H1 (cell line): ENCODE measurements around the gene SERPINB13. TPM values are rescaled to one million over a fixed set of nuclear protein-coding genes. Genes with fewer than 3 reads are reported as not detected.

Experiments
- CTCF ChIA-PET: fragments of 300-600 bp; sonication (Branson Sonifier 250); formaldehyde crosslinking; loops from one replicate; lab custom pipeline; 2021; ENCODE audit not compliant: partially characterized antibody; lab: Charles Lee
- POLR2A ChIA-PET: fragments of 300-600 bp; sonication (Branson Sonifier 250); formaldehyde crosslinking; loops from one replicate; lab custom pipeline; 2021; ENCODE audit warnings: inconsistent platforms; ENCODE audit not compliant: partially characterized antibody; lab: Charles Lee
- DNase-seq, 2 experiments: peaks; one replicate each; pipeline versions ENCODE4 v3.0.0 to v3.0.0-alpha.2; 2010 to 2022; ENCODE audit warnings: low spot score in 2 of 2, low read depth in 1 of 2, mixed read lengths in 1 of 2
- FAIRE-seq: peaks from 2 replicates; lab custom pipeline; 2011; peaks lifted over from hg19 to GRCh38; lab: Jason Lieb, UNC
- H2AFZ ChIP-seq: 2 replicates; pipeline ENCODE4 v1.8.1; 2012; ENCODE audit warnings: low read length, inconsistent platforms
- H2AK5ac ChIP-seq: 2 replicates; pipeline ENCODE4 v1.6.1; 2013; ENCODE audit warnings: low read depth, low read length
- H2BK120ac ChIP-seq: replicated peaks from 2 replicates; pipeline ENCODE3; 2013; ENCODE audit warnings: low read depth, low read length, inconsistent platforms
- H2BK12ac ChIP-seq: 2 replicates; pipeline ENCODE4 v1.6.1; 2013; ENCODE audit warnings: low read depth, low read length
- H2BK15ac ChIP-seq: 2 replicates; pipeline ENCODE4 v1.6.1; 2013; ENCODE audit warnings: low read length
- H2BK20ac ChIP-seq: 2 replicates; pipeline ENCODE4 v1.6.1; 2013; ENCODE audit warnings: low read length
- H2BK5ac ChIP-seq: 2 replicates; pipeline ENCODE4 v1.6.1; 2013; ENCODE audit warnings: low read depth, low read length
- H3K14ac ChIP-seq: 2 replicates; pipeline ENCODE4 v1.6.1; 2013; ENCODE audit warnings: inconsistent platforms; ENCODE audit not compliant: insufficient read length
- H3K18ac ChIP-seq: 2 replicates; pipeline ENCODE4 v1.6.1; 2013; ENCODE audit warnings: low read length; ENCODE audit errors: extremely low read depth
- H3K23ac ChIP-seq: 2 replicates; pipeline ENCODE4 v1.6.1; 2013; ENCODE audit warnings: inconsistent platforms; ENCODE audit not compliant: insufficient read length
- H3K23me2 ChIP-seq: 2 replicates; pipeline ENCODE4 v1.6.1; 2013; ENCODE audit warnings: low read depth, low read length
- H3K27ac ChIP-seq: 2 replicates; pipeline ENCODE4 v1.6.1; 2011; ENCODE audit warnings: low read depth, low read length, inconsistent platforms
- H3K27me3 ChIP-seq, 4 experiments: replicated peaks in 1 of 4; 1 replicate in 1 of 4; 2 replicates in 3 of 4; pipeline versions ENCODE4 v1.6.1 to v1.8.1; 2011 to 2013; ENCODE audit warnings: low read length in 3 of 4, mild to moderate bottlenecking in 3 of 4, inconsistent platforms in 2 of 4, mixed read lengths in 2 of 4, moderate library complexity in 1 of 4; ENCODE audit not compliant: control insufficient read depth in 3 of 4, insufficient read depth in 3 of 4; ENCODE audit errors: extremely low read depth in 1 of 4
- H3K36me3 ChIP-seq, 4 experiments: 2 replicates each; pipeline versions ENCODE4 v1.6.1 to v1.8.1; 2011 to 2013; ENCODE audit warnings: mild to moderate bottlenecking in 4 of 4, low read length in 3 of 4, moderate library complexity in 2 of 4, control low read depth in 1 of 4, inconsistent platforms in 1 of 4; ENCODE audit not compliant: insufficient read depth in 4 of 4, control insufficient read depth in 2 of 4
- H3K4ac ChIP-seq: replicated peaks from 2 replicates; pipeline ENCODE3; 2013; ENCODE audit warnings: low read length, low read depth, mixed read lengths, inconsistent platforms; ENCODE audit not compliant: insufficient read length
- H3K4me1 ChIP-seq, 4 experiments: replicated peaks in 1 of 4; 1 replicate in 1 of 4; 2 replicates in 3 of 4; pipeline versions ENCODE4 v1.6.1 to v1.8.1; 2011 to 2013; ENCODE audit warnings: low read length in 3 of 4, inconsistent platforms in 2 of 4, mixed read lengths in 1 of 4; ENCODE audit not compliant: insufficient read depth in 4 of 4, control insufficient read depth in 3 of 4
- H3K4me2 ChIP-seq, 2 experiments: 2 replicates each; pipeline versions ENCODE4 v1.6.1 to v1.8.1; 2011 to 2013; ENCODE audit warnings: low read depth in 2 of 2, low read length in 2 of 2, control low read depth in 1 of 2, inconsistent platforms in 1 of 2, mild to moderate bottlenecking in 1 of 2; ENCODE audit not compliant: insufficient read depth in 1 of 2
- H3K4me3 ChIP-seq, 4 experiments: fragments of 200-600, 300-600 bp in 1 of 4; sonication (generic), shearing (Covaris generic), sonication (Bioruptor Twin) in 1 of 4; 2 replicates each; pipeline versions ENCODE4 v1.5.1 to v1.8.1; 2011 to 2016; ENCODE audit warnings: low read length in 4 of 4, low read depth in 3 of 4, control low read depth in 2 of 4, inconsistent platforms in 2 of 4, mild to moderate bottlenecking in 2 of 4, mixed read lengths in 1 of 4, moderate library complexity in 1 of 4; ENCODE audit not compliant: insufficient read depth in 2 of 4; ENCODE audit errors: extremely low read depth in 1 of 4
- H3K56ac ChIP-seq: replicated peaks from 2 replicates; pipeline ENCODE3; 2013; ENCODE audit warnings: low read depth, mild to moderate bottlenecking, mixed read lengths, low read length, inconsistent platforms; ENCODE audit not compliant: insufficient read length
- H3K79me1 ChIP-seq: 2 replicates; pipeline ENCODE4 v1.6.1; 2013; ENCODE audit warnings: low read depth, low read length, control low read depth
- H3K79me2 ChIP-seq, 2 experiments: 2 replicates each; pipeline versions ENCODE4 v1.6.1 to v1.8.1; 2012 to 2013; ENCODE audit warnings: low read length in 2 of 2, mild to moderate bottlenecking in 2 of 2, inconsistent platforms in 1 of 2; ENCODE audit not compliant: insufficient read depth in 2 of 2, control insufficient read depth in 1 of 2
- H3K9ac ChIP-seq, 4 experiments: replicated peaks in 1 of 4; 1 replicate in 1 of 4; 2 replicates in 3 of 4; pipeline versions ENCODE4 v1.6.1 to v1.8.1; 2011 to 2013; ENCODE audit warnings: low read depth in 3 of 4, low read length in 3 of 4, control low read depth in 2 of 4, mild to moderate bottlenecking in 2 of 4, moderate library complexity in 2 of 4, inconsistent platforms in 1 of 4; ENCODE audit errors: extremely low read depth in 1 of 4
- H3K9me3 ChIP-seq, 2 experiments: 2 replicates each; pipeline versions ENCODE4 v1.6.1 to v1.8.1; 2012 to 2013; ENCODE audit warnings: mild to moderate bottlenecking in 2 of 2, moderate library complexity in 2 of 2, control low read depth in 1 of 2, inconsistent platforms in 1 of 2, low read depth in 1 of 2, low read length in 1 of 2, mixed read lengths in 1 of 2; ENCODE audit not compliant: insufficient read depth in 2 of 2
- H4K20me1 ChIP-seq, 2 experiments: replicated peaks in 1 of 2; 2 replicates each; pipeline versions ENCODE3 to v1.8.1; 2011 to 2013; ENCODE audit warnings: inconsistent platforms in 2 of 2, low read length in 2 of 2, mild to moderate bottlenecking in 1 of 2; ENCODE audit not compliant: insufficient read depth in 2 of 2, control insufficient read depth in 1 of 2
- H4K5ac ChIP-seq: 2 replicates; pipeline ENCODE4 v1.6.1; 2013; ENCODE audit warnings: low read length, low read depth, mixed read lengths, inconsistent platforms; ENCODE audit not compliant: insufficient read length
- H4K8ac ChIP-seq: 2 replicates; pipeline ENCODE4 v1.8.0; 2013; ENCODE audit warnings: mild to moderate bottlenecking, moderate library complexity, low read length, inconsistent platforms; ENCODE audit not compliant: insufficient read depth; ENCODE audit errors: extremely low read depth
- H4K91ac ChIP-seq: replicated peaks from 2 replicates; pipeline ENCODE3; 2013; ENCODE audit warnings: low read length, mixed read lengths, inconsistent platforms; ENCODE audit not compliant: insufficient read length
- CEBPB ChIP-seq: IDR thresholded peaks from 2 replicates; pipeline ENCODE4 v1.6.1; 2012; ENCODE audit warnings: low read depth, low read length
- CHD1 ChIP-seq: IDR thresholded peaks from 2 replicates; pipeline ENCODE4 v1.6.1; 2012; ENCODE audit warnings: low read depth, low read length, improper control_type of control experiment
- EGR1 ChIP-seq: IDR thresholded peaks from 2 replicates; pipeline ENCODE4 v1.6.1; 2011; ENCODE audit warnings: low read depth, low read length, borderline replicate concordance
- FOSL1 ChIP-seq: IDR thresholded peaks from 2 replicates; pipeline ENCODE4 v1.6.1; 2011; ENCODE audit warnings: mild to moderate bottlenecking, low read depth, low read length, moderate library complexity; ENCODE audit not compliant: insufficient read depth
- RAD21 ChIP-seq, 2 experiments: IDR thresholded peaks in 1 of 2; conservative IDR thresholded peaks in 1 of 2; 2 replicates each; pipeline ENCODE4 v1.6.1; 2011; ENCODE audit warnings: low read depth in 2 of 2, low read length in 2 of 2, improper control_type of control experiment in 1 of 2, inconsistent platforms in 1 of 2, mild to moderate bottlenecking in 1 of 2, moderate library complexity in 1 of 2
- WGBS, 2 experiments: shearing (Covaris generic) in 1 of 2; methylation state at CpG; one replicate each; pipeline versions ENCODE4 v1.1.6 to v1.1.7; 2013 to 2015; ENCODE audit warnings: low lambda C conversion rate in 2 of 2, mixed read lengths in 2 of 2, inconsistent platforms in 1 of 2, low coverage in 1 of 2, missing lambda C conversion rate in 1 of 2; ENCODE audit not compliant: insufficient replicate concordance in 2 of 2, insufficient coverage in 1 of 2, insufficient read length in 1 of 2; ENCODE audit errors: extremely low coverage in 1 of 2, missing lambda C conversion rate in 1 of 2; 5-methylcytosine and 5-hydroxymethylcytosine counted together
- polyA plus RNA-seq, 7 experiments: library from polyadenylated mRNA; depleted of rRNA in 3 of 7; stranded (reverse) in 5 of 7; unstranded in 2 of 7; fragments of >200 nt in 5 of 7; fragments of 200-250 nt in 2 of 7; gene quantifications; 1 replicate in 5 of 7; 2 replicates in 1 of 7; 4 replicates in 1 of 7; pipeline versions ENCODE4 v1.2.1 to v1.2.3, GENCODE V29; 2011 to 2013; ENCODE audit warnings: missing spikeins in 2 of 7, mixed read lengths in 2 of 7
- total RNA-seq: library from RNA; stranded (reverse); fragmentation: NEBNext Ultra II Directional; extraction: Animal tissue kit (Norgen Biotek cat#: 25700); gene quantifications from 2 replicates; pipeline ENCODE4 v1.2.1, GENCODE V29; 2021
- TF ChIP-seq, protein P1 (sequence below), 3 experiments: IDR thresholded peaks; 1 replicate in 2 of 3; 2 replicates in 1 of 3; pipeline versions ENCODE4 v1.5.1 to v1.6.1; 2011; ENCODE audit warnings: low read length in 3 of 3, mild to moderate bottlenecking in 3 of 3, inconsistent platforms in 2 of 3, low read depth in 1 of 3, moderate library complexity in 1 of 3; ENCODE audit not compliant: insufficient read depth in 1 of 3; ENCODE audit errors: control extremely low read depth in 1 of 3
- TF ChIP-seq, protein P2 (sequence below): IDR thresholded peaks from 2 replicates; pipeline ENCODE4 v1.6.1; 2012; ENCODE audit warnings: inconsistent platforms

SERPINB13 gene
- total and polyA plus RNA-seq, 2 of the 8 experiments (the other 6 are each of a cell fraction or from before 2014, with no cell fraction given): not detected

DNA sequence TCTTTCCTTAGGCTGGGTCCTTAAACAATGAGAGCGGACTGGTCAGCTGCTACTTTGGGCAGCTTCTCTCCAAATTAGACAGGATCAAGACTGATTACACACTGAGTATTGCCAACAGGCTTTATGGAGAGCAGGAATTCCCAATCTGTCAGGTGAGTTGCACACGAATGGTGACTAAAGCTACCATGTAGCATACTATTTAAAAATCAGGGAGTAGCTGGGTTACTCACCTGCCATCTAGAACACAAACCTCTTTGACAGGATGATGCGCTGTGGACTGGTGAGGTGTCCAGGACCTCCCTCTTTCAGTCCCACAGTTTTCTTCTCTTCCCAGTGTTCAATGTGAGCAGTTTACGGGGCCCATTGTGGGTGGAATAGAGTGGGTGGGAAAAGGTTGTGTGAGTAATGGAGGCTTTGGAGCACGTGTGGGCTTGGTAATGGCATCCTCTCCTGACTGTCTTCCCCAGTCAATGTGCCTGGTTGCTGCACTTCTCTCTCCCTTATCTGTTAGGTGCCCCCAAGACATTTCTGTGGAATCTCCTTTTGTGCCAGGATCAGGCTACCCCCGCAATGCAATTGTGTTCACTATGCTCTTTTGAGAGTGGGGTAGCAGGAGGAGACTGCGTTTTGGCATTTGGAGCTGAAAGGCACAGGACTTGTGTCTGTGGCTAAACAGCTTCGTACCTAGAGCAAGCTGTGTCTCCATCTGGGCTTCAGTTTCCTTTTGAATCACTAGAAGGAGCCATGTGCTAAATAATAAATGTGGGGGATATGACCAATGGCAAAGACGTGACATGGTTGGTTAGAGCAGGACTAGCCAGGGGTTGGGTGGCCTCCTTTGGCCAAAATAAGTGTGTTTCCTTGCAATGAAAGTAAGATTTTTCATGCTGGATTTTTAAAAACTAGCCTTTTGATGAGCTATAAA lies 27.3 kb upstream of the SERPINB13 start:
- Histone ChIP-seq H3K27ac (no peak overlapping the region), H2BK5ac (no peak overlapping the region), H3K27me3 (no peaks in the 10 kb centered on the region), H3K4me1 (no peaks in the 10 kb centered on the region), H3K79me1 (no peaks in the 10 kb centered on the region), H3K4ac (no peak overlapping the region), H3K23ac (no peak overlapping the region), H2BK12ac (no peak overlapping the region), H3K23me2 (no peaks in the 10 kb centered on the region), H2BK15ac (no peak overlapping the region), H3K4me3 (no peak overlapping the region), H4K20me1 (no peaks in the 10 kb centered on the region), H4K91ac (no peak overlapping the region), H3K14ac (no peak overlapping the region), H4K8ac (no peak overlapping the region), H3K9ac (no peak overlapping the region), H3K4me2 (no peak overlapping the region), H3K18ac (no peak overlapping the region), H2AFZ (no peak overlapping the region), H2AK5ac (no peak overlapping the region), H3K36me3 (no peaks in the 10 kb centered on the region), H2BK120ac (no peak overlapping the region), H2BK20ac (no peak overlapping the region), H3K56ac (no peak overlapping the region), H4K5ac (no peak overlapping the region), H3K79me2 (no peaks in the 10 kb centered on the region), H3K9me3 (no peaks in the 10 kb centered on the region)
- ChIA-PET CTCF (interaction anchor here (1.1 to 1.4 kb wide), 4 partner anchors 42 to 264 kb away, joined by 4 to 6 read pairs (median 4); no protein-coding TSS in a partner anchor), POLR2A (no interaction called here)
- no peak for FAIRE-seq
- no peak for DNase-seq
- WGBS, 2 experiments: 88% methylated on average over 9 of the region's 9 CpGs; no CpG with 5 or more reads in 1 of the 2 experiments
- TF ChIP-seq RAD21 (IDR thresholded peaks at IDR 0.05 in 1 of 2, conservative IDR thresholded peaks at IDR 0.05 in 1 of 2; ENCODE audit: low read depth in 2 of 2, low read length in 2 of 2) (no peak), CHD1 (no peak), FOSL1 (no peak), EGR1 (no peak), CEBPB (no peak)
- TF ChIP-seq, protein P1, sequence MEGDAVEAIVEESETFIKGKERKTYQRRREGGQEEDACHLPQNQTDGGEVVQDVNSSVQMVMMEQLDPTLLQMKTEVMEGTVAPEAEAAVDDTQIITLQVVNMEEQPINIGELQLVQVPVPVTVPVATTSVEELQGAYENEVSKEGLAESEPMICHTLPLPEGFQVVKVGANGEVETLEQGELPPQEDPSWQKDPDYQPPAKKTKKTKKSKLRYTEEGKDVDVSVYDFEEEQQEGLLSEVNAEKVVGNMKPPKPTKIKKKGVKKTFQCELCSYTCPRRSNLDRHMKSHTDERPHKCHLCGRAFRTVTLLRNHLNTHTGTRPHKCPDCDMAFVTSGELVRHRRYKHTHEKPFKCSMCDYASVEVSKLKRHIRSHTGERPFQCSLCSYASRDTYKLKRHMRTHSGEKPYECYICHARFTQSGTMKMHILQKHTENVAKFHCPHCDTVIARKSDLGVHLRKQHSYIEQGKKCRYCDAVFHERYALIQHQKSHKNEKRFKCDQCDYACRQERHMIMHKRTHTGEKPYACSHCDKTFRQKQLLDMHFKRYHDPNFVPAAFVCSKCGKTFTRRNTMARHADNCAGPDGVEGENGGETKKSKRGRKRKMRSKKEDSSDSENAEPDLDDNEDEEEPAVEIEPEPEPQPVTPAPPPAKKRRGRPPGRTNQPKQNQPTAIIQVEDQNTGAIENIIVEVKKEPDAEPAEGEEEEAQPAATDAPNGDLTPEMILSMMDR (IDR thresholded peaks at IDR 0.05; ENCODE audit: control extremely low read depth in 1 of 3, insufficient read depth in 1 of 3, low read depth in 1 of 3, low read length in 3 of 3): no peak
- TF ChIP-seq, protein P2, sequence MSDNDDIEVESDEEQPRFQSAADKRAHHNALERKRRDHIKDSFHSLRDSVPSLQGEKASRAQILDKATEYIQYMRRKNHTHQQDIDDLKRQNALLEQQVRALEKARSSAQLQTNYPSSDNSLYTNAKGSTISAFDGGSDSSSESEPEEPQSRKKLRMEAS: no peak
